GM12878 (cell line): ENCODE measurements around the gene PAX7. TPM values are rescaled to one million over a fixed set of nuclear protein-coding genes. Genes with fewer than 3 reads are reported as not detected.

ENCODE experiments used
- ATAC-seq: fragments of 200-7000 bp; cut with Tn5 transposase; 3 replicates; pipeline ENCODE4 v1.9.1; 2020; ENCODE audit warnings: mild to moderate bottlenecking, moderate library complexity
- BruUV-seq: library from RNA; stranded (reverse); fragments of 400-500 nt; replicated peaks from 2 replicates; lab custom pipeline; 2021; lab: Mats Ljungman, UMichigan
- CTCF ChIA-PET: fragments of 300-600 bp; sonication (Branson Sonifier 250); formaldehyde crosslinking; extraction: SDS; loops from one replicate; lab custom pipeline; 2021; ENCODE audit warnings: inconsistent platforms; lab: Yijun Ruan, JAX
- POLR2A ChIA-PET: fragments of 350-600 bp; formaldehyde crosslinking; extraction: SDS; loops from one replicate; lab custom pipeline; 2021; ENCODE audit warnings: inconsistent platforms; lab: Charles Lee
- RAD21 ChIA-PET: fragments of 300-600 bp; sonication (Branson Sonifier 250); formaldehyde crosslinking; loops from one replicate; lab custom pipeline; 2023; ENCODE audit warnings: antibody characterized with exemption; ENCODE audit not compliant: unreplicated experiment; lab: Charles Lee
- SMC1A ChIA-PET: fragments of 300-600 bp; sonication (Branson Sonifier 250); formaldehyde crosslinking; loops from one replicate; lab custom pipeline; 2023; ENCODE audit not compliant: unreplicated experiment, uncharacterized antibody; lab: Charles Lee
- DNase-seq: peaks from one replicate; pipeline ENCODE4 v3.0.0-alpha.2; 2011; ENCODE audit warnings: low read depth, low spot score
- FAIRE-seq: peaks from 3 replicates; lab custom pipeline; 2011; peaks lifted over from hg19 to GRCh38; lab: Jason Lieb, UNC
- H2AFZ ChIP-seq: 2 replicates; pipeline ENCODE4 v1.6.0; 2011; ENCODE audit warnings: low read depth, low read length, control low read depth; ENCODE audit not compliant: control insufficient read depth
- H3K27ac ChIP-seq: 2 replicates; pipeline ENCODE4 v1.5.1; 2011; ENCODE audit warnings: control low read depth; ENCODE audit not compliant: control insufficient read depth, insufficient read depth
- H3K27me3 ChIP-seq, 2 experiments: replicated peaks in 1 of 2; 2 replicates each; pipeline versions ENCODE4 v1.6.0 to v1.6.1; 2011; ENCODE audit warnings: low read length in 1 of 2; ENCODE audit not compliant: control insufficient read depth in 2 of 2, insufficient read depth in 2 of 2
- H3K36me3 ChIP-seq, 2 experiments: 2 replicates each; pipeline ENCODE4 v1.5.1; 2011; ENCODE audit warnings: low read length in 1 of 2; ENCODE audit not compliant: control insufficient read depth in 2 of 2, insufficient read depth in 2 of 2
- H3K4me1 ChIP-seq: 2 replicates; pipeline ENCODE4 v1.6.1; 2011; ENCODE audit warnings: mild to moderate bottlenecking, low read length, moderate library complexity, mixed read lengths; ENCODE audit not compliant: control insufficient read depth, insufficient read depth
- H3K4me2 ChIP-seq: 2 replicates; pipeline ENCODE4 v1.6.0; 2011; ENCODE audit warnings: control low read depth; ENCODE audit not compliant: control insufficient read depth, insufficient read depth
- H3K4me3 ChIP-seq: fragments of 200-600 bp; sonication (generic); 2 replicates; pipeline ENCODE4 v1.5.1; 2016
- H3K79me2 ChIP-seq: 2 replicates; pipeline ENCODE4 v1.6.0; 2011; ENCODE audit warnings: low read length; ENCODE audit not compliant: control insufficient read depth, insufficient read depth
- H3K9ac ChIP-seq: 2 replicates; pipeline ENCODE4 v1.8.0; 2011; ENCODE audit warnings: low read length, control low read depth, mixed read lengths; ENCODE audit not compliant: control insufficient read depth, insufficient read depth
- H3K9me3 ChIP-seq: replicated peaks from 3 replicates; pipeline ENCODE4 v1.5.1; 2011; ENCODE audit warnings: mild to moderate bottlenecking, low read length; ENCODE audit not compliant: control insufficient read depth, insufficient read depth
- H4K20me1 ChIP-seq: 2 replicates; pipeline ENCODE4 v1.6.0; 2011; ENCODE audit not compliant: control insufficient read depth, insufficient read depth
- CBX3 ChIP-seq: fragments of 200-600 bp; sonication (generic); IDR thresholded peaks from 2 replicates; pipeline ENCODE4 v1.6.1; 2016; ENCODE audit warnings: low read depth, borderline replicate concordance
- CHD2 ChIP-seq: IDR thresholded peaks from 2 replicates; pipeline ENCODE4 v1.6.1; 2011; ENCODE audit warnings: low read depth, low read length, improper control_type of control experiment, borderline replicate concordance
- GABPA ChIP-seq: IDR thresholded peaks from 2 replicates; pipeline ENCODE4 v1.6.1; 2014; ENCODE audit warnings: antibody characterized with exemption, low read depth, mild to moderate bottlenecking, inconsistent platforms
- HCFC1 ChIP-seq: fragments of 150-350 bp; IDR thresholded peaks from 2 replicates; pipeline ENCODE4 v1.6.1; 2014; ENCODE audit warnings: low read length
- KLF5 ChIP-seq: fragments of 450-650 bp; IDR thresholded peaks from 2 replicates; pipeline ENCODE4 v1.6.1; 2014; ENCODE audit warnings: mild to moderate bottlenecking; ENCODE audit not compliant: partially characterized antibody
- MAX ChIP-seq: IDR thresholded peaks from 2 replicates; pipeline ENCODE4 v1.6.1; 2012; ENCODE audit warnings: low read depth, low read length, improper control_type of control experiment
- MEF2A ChIP-seq: IDR thresholded peaks from 2 replicates; pipeline ENCODE4 v1.6.1; 2011; ENCODE audit warnings: low read depth, mild to moderate bottlenecking, low read length, moderate library complexity; ENCODE audit not compliant: insufficient read depth
- MEF2B ChIP-seq: fragments of 450-650 bp; IDR thresholded peaks from 2 replicates; pipeline ENCODE4 v1.6.1; 2018; ENCODE audit warnings: mild to moderate bottlenecking, moderate library complexity; ENCODE audit not compliant: partially characterized antibody, poor library complexity, severe bottlenecking
- NBN ChIP-seq: fragments of 450-650 bp; IDR thresholded peaks from 2 replicates; pipeline ENCODE4 v1.6.1; 2016
- PAX5 ChIP-seq: IDR thresholded peaks from 2 replicates; pipeline ENCODE4 v1.6.1; 2011; ENCODE audit warnings: low read depth, low read length, borderline replicate concordance
- RBBP5 ChIP-seq: fragments of 200-600 bp; sonication (generic); conservative IDR thresholded peaks from 2 replicates; pipeline ENCODE4 v1.6.1; 2016
- SPI1 ChIP-seq: IDR thresholded peaks from 2 replicates; pipeline ENCODE4 v1.6.1; 2011; ENCODE audit warnings: low read depth, mild to moderate bottlenecking, low read length, moderate library complexity, borderline replicate concordance; ENCODE audit not compliant: insufficient read depth
- TCF12 ChIP-seq: IDR thresholded peaks from 2 replicates; pipeline ENCODE4 v1.6.1; 2011; ENCODE audit warnings: low read depth, mild to moderate bottlenecking, low read length
- YBX1 ChIP-seq: fragments of 450-650 bp; IDR thresholded peaks from 2 replicates; pipeline ENCODE4 v1.6.1; 2016; ENCODE audit warnings: antibody characterized with exemption
- ZNF207 ChIP-seq: fragments of 450-650 bp; IDR thresholded peaks from 2 replicates; pipeline ENCODE4 v1.6.1; 2014; ENCODE audit warnings: antibody characterized with exemption, mild to moderate bottlenecking, borderline replicate concordance
- ZNF24 ChIP-seq: fragments of 450-650 bp; IDR thresholded peaks from 2 replicates; pipeline ENCODE4 v1.6.1; 2017; ENCODE audit warnings: antibody characterized with exemption, mild to moderate bottlenecking
- ZNF687 ChIP-seq: fragments of 450-650 bp; IDR thresholded peaks from 2 replicates; pipeline ENCODE4 v1.6.1; 2017; ENCODE audit warnings: mild to moderate bottlenecking, moderate library complexity
- ZZZ3 ChIP-seq: IDR thresholded peaks from 2 replicates; pipeline ENCODE4 v1.6.1; 2011; ENCODE audit warnings: low read depth; ENCODE audit not compliant: control insufficient read depth, insufficient read length
- WGBS: methylation state at CpG from one replicate; pipeline ENCODE4 v1.1.6; 2016; ENCODE audit warnings: low lambda C conversion rate; ENCODE audit not compliant: insufficient replicate concordance, insufficient coverage; ENCODE audit errors: missing lambda C conversion rate; 5-methylcytosine and 5-hydroxymethylcytosine counted together
- in situ Hi-C: fragments of 300-500 bp; cut with MboI; formaldehyde crosslinking; loops from 9 replicates; pipeline ENCODE4 v1.14.3; 2018; ENCODE audit warnings: mixed read lengths
- intact Hi-C: fragments of 100-400 bp; cut with micrococcal nuclease; formaldehyde crosslinking; loops from one replicate; pipeline ENCODE4 v1.14.2; 2022; ENCODE audit not compliant: unreplicated experiment
- polyA plus RNA-seq, 11 experiments: library from polyadenylated mRNA; depleted of rRNA in 4 of 11; unstranded in 6 of 11; stranded (reverse) in 5 of 11; fragments of >200 nt; fragmentation: Nextera tagmentation in 4 of 11; fragmentation: Illumina TruSeq in 1 of 11; extraction: Ambion mirVana in 4 of 11; extraction: Trizol in 1 of 11; gene quantifications; 1 replicate in 1 of 11; 2 replicates in 10 of 11; pipeline versions ENCODE4 v1.2.1 to v1.2.3, GENCODE V29; 2011 to 2016; ENCODE audit warnings: inconsistent platforms in 2 of 11, missing spikeins in 2 of 11, low read depth in 1 of 11
- total RNA-seq, 4 experiments: library from RNA; depleted of rRNA in 3 of 4; stranded (reverse); fragments of >200 nt in 3 of 4; fragmentation: Illumina TruSeq in 1 of 4; extraction: Trizol in 1 of 4; gene quantifications; 2 replicates each; pipeline versions ENCODE4 v1.2.1 to v1.2.3, GENCODE V29; 2013 to 2021

The PAX7 gene
- total and polyA plus RNA-seq, 10 of the 15 experiments (the other 5 are each of a cell fraction or from before 2014, with no cell fraction given) = not detected

GRCh38 chr1:18792747-18793146 is 162.1 kb downstream of the PAX7 start:
- ATAC-seq = no peak
- no peak overlapping the region for H3K27ac ChIP-seq
- no peak for TF ChIP-seq ZNF24
- TF ChIP-seq ZZZ3 = no peak
- TF ChIP-seq HCFC1 = no peak
- TF ChIP-seq PAX5 = no peak
- no peak for TF ChIP-seq CHD2
- TF ChIP-seq MEF2B = no peak
- TF ChIP-seq ZNF687 = no peak
- no peak for TF ChIP-seq SPI1
- TF ChIP-seq NBN = no peak
- no peak for TF ChIP-seq MEF2A
- no peak for TF ChIP-seq ZNF207
- no peak for TF ChIP-seq KLF5
- no peak for TF ChIP-seq YBX1
- no peak for TF ChIP-seq CBX3
- TF ChIP-seq TCF12 = no peak
- no peak for TF ChIP-seq RBBP5
- TF ChIP-seq MAX = no peak
- no peak for TF ChIP-seq GABPA
- BruUV-seq = no TSS peak
- H3K36me3 ChIP-seq = no peaks in the 10 kb centered on the region
- ChIA-PET CTCF (interaction anchor here (0.6 kb wide), 1 partner anchor 568 kb away, joined by 3 read pairs; no protein-coding TSS in a partner anchor), SMC1A (no interaction called here), POLR2A (no interaction called here), RAD21 (no interaction called here)
- H2AFZ ChIP-seq = no peak overlapping the region
- DNase-seq = no peak
- H3K9me3 ChIP-seq = no peaks in the 10 kb centered on the region
- FAIRE-seq = no peak
- no peaks in the 10 kb centered on the region for H3K79me2 ChIP-seq
- H4K20me1 ChIP-seq = no peaks in the 10 kb centered on the region
- H3K4me3 ChIP-seq = no peak overlapping the region
- H3K9ac ChIP-seq = no peak overlapping the region
- no peaks in the 10 kb centered on the region for H3K4me1 ChIP-seq
- in situ Hi-C loops (no loop called here), intact Hi-C loops (no loop called here)
- 33% methylated on average over 3 of the region's 3 CpGs for WGBS
- no peak overlapping the region for H3K4me2 ChIP-seq
- peaks cover 0 to 4% of the 10 kb centered on the region in 2 experiments; a peak in 2 of 4 replicates for H3K27me3 ChIP-seq
